GM06990 (cell line): ENCODE measurements around the gene RPUSD3.
"Not testable (repeated sequence)": the region's sequence is repeated elsewhere in the genome, so short reads cannot be mapped to it uniquely, and the experiment has no call there.

ENCODE experiments used
- DNase-seq: peaks from one replicate; pipeline ENCODE4 v3.0.0-alpha.2; 2011; ENCODE audit not compliant: insufficient read length; ENCODE audit errors: extremely low read depth
- H3K27me3 ChIP-seq: replicated peaks from 2 replicates; pipeline ENCODE4 v1.6.0; 2011; ENCODE audit warnings: low read length; ENCODE audit not compliant: control insufficient read depth, insufficient read depth
- H3K36me3 ChIP-seq: 2 replicates; pipeline ENCODE4 v1.5.1; 2011; ENCODE audit warnings: low read length; ENCODE audit not compliant: control insufficient read depth, insufficient read depth
- H3K4me3 ChIP-seq: replicated peaks from 2 replicates; pipeline ENCODE4 v1.5.1; 2011; ENCODE audit warnings: low read depth, mild to moderate bottlenecking, control low read depth, low read length
- CTCF ChIP-seq: IDR thresholded peaks from 2 replicates; pipeline ENCODE4 v1.5.1; 2011; ENCODE audit warnings: low read length, control low read depth, mild to moderate bottlenecking, inconsistent platforms; ENCODE audit not compliant: insufficient read depth, poor library complexity, severe bottlenecking

The RPUSD3 gene

GRCh38 chr3:9852528-9852927 is 8.7 kb upstream of the RPUSD3 start:
- no peaks in the 10 kb centered on the region for H3K36me3 ChIP-seq
- no peak overlapping the region for H3K4me3 ChIP-seq
- H3K27me3 ChIP-seq: no peaks in the 10 kb centered on the region
- no peak for TF ChIP-seq CTCF
- no peak for DNase-seq

GRCh38 chr3:9851926-9852325 is 8.1 kb upstream of the RPUSD3 start:
- H3K4me3 ChIP-seq, DNase-seq, H3K36me3 ChIP-seq, H3K27me3 ChIP-seq: not testable (repeated sequence)

GRCh38 chr3:9851383-9851782 is 7.6 kb upstream of the RPUSD3 start:
- H3K36me3 ChIP-seq, H3K27me3 ChIP-seq, H3K4me3 ChIP-seq, DNase-seq: not testable (repeated sequence)

GRCh38 chr3:9848860-9849259 is 5.1 kb upstream of the RPUSD3 start:
- TF ChIP-seq CTCF: peak; percentile 43
- DNase-seq, H3K27me3 ChIP-seq, H3K4me3 ChIP-seq, H3K36me3 ChIP-seq: not testable (repeated sequence)

- not testable (repeated sequence) for H3K27me3 ChIP-seq, H3K36me3 ChIP-seq, DNase-seq, H3K4me3 ChIP-seq
These were observed 4.1 kb upstream of the RPUSD3 start for GRCh38 chr3:9847870-9848269.

- H3K36me3 ChIP-seq: no peaks in the 10 kb centered on the region
- TF ChIP-seq CTCF: no peak
- no peaks in the 10 kb centered on the region for H3K27me3 ChIP-seq
- H3K4me3 ChIP-seq: no peak overlapping the region
- DNase-seq: no peak
These were observed 3.2 kb upstream of the RPUSD3 start for GRCh38 chr3:9846931-9847488.

- Histone ChIP-seq H3K4me3 (no peak overlapping the region), H3K27me3 (no peaks in the 10 kb centered on the region), H3K36me3 (peaks cover 3% of the 10 kb centered on the region)
- DNase-seq: no peak
- no peak for TF ChIP-seq CTCF
These were observed 2.4 kb upstream of the RPUSD3 start for GRCh38 chr3:9846231-9846630.
